Dendritic cell treated with granulocyte-macrophage colony-stimulating factor and Interleukin-4, amounts not matched to agents 40 ng/mL and 50 ng/mL, for 4 days (primary cell): ENCODE results near the gene KLK5.

Experiments
- H3K27ac Mint-ChIP-seq: one replicate; pipeline ENCODE4 v1.8.0; 2022; ENCODE audit warnings: mild to moderate bottlenecking, mixed read lengths
- H3K27me3 Mint-ChIP-seq: one replicate; pipeline ENCODE4 v1.8.0; 2022; ENCODE audit warnings: mild to moderate bottlenecking, mixed read lengths
- H3K36me3 Mint-ChIP-seq: one replicate; pipeline ENCODE4 v1.8.0; 2022; ENCODE audit warnings: low read depth, mixed read lengths
- H3K4me1 Mint-ChIP-seq: one replicate; pipeline ENCODE4 v1.8.0; 2022; ENCODE audit warnings: low read depth, mixed read lengths
- H3K4me3 Mint-ChIP-seq: one replicate; pipeline ENCODE4 v1.8.0; 2022; ENCODE audit warnings: mild to moderate bottlenecking, moderate library complexity, mixed read lengths
- H3K9me3 Mint-ChIP-seq: one replicate; pipeline ENCODE4 v1.8.0; 2022; ENCODE audit warnings: mixed read lengths
- intact Hi-C: fragments of 100-400 bp; cut with micrococcal nuclease; formaldehyde crosslinking; loops from one replicate; pipeline ENCODE4 v1.15.0; 2022

Gene KLK5

GRCh38 chr19:50922317-50922853, 30.5 kb downstream of the KLK5 start:
- Mint-ChIP-seq H3K9me3 (no peaks in the 10 kb centered on the region), H3K27me3 (peaks cover 28% of the 10 kb centered on the region), H3K4me1 (peaks cover 10% of the 10 kb centered on the region), H3K36me3 (no peaks in the 10 kb centered on the region), H3K4me3 (no peak overlapping the region), H3K27ac (no peak overlapping the region)
- intact Hi-C loops, result no loop called here

GRCh38 chr19:50921426-50922316, 31.2 kb downstream of the KLK5 start:
- Mint-ChIP-seq H3K27ac (no peak overlapping the region), H3K36me3 (no peaks in the 10 kb centered on the region), H3K4me3 (no peak overlapping the region), H3K9me3 (no peaks in the 10 kb centered on the region), H3K27me3 (peaks cover 30% of the 10 kb centered on the region), H3K4me1 (peaks cover 10% of the 10 kb centered on the region)
- intact Hi-C loops, result no loop called here

- H3K9me3 Mint-ChIP-seq, result no peaks in the 10 kb centered on the region
- no peaks in the 10 kb centered on the region for H3K36me3 Mint-ChIP-seq
- H3K4me3 Mint-ChIP-seq, result no peak overlapping the region
- H3K27me3 Mint-ChIP-seq, result peaks cover 16% of the 10 kb centered on the region
- no peaks in the 10 kb centered on the region for H3K4me1 Mint-ChIP-seq
- H3K27ac Mint-ChIP-seq, result no peak overlapping the region
- intact Hi-C loops, result no loop called here
These were observed 36.8 kb downstream of the KLK5 start for GRCh38 chr19:50916069-50916468.

GRCh38 chr19:50912727-50913716, 39.8 kb downstream of the KLK5 start:
- no peak overlapping the region for H3K27ac Mint-ChIP-seq
- H3K4me1 Mint-ChIP-seq, result peaks cover 4% of the 10 kb centered on the region
- no peaks in the 10 kb centered on the region for H3K36me3 Mint-ChIP-seq
- peaks cover 33% of the 10 kb centered on the region for H3K27me3 Mint-ChIP-seq
- intact Hi-C loops, result no loop called here
- no peaks in the 10 kb centered on the region for H3K9me3 Mint-ChIP-seq
- no peak overlapping the region for H3K4me3 Mint-ChIP-seq

- no peak overlapping the region for H3K4me3 Mint-ChIP-seq
- H3K36me3 Mint-ChIP-seq, result no peaks in the 10 kb centered on the region
- intact Hi-C loops, result no loop called here
- no peak overlapping the region for H3K27ac Mint-ChIP-seq
- H3K27me3 Mint-ChIP-seq, result peaks cover 39% of the 10 kb centered on the region
- H3K9me3 Mint-ChIP-seq, result no peaks in the 10 kb centered on the region
- peaks cover 4% of the 10 kb centered on the region for H3K4me1 Mint-ChIP-seq
These were observed 40.7 kb downstream of the KLK5 start for GRCh38 chr19:50912102-50912599.

- H3K27me3 Mint-ChIP-seq, result peaks cover 40% of the 10 kb centered on the region
- H3K4me1 Mint-ChIP-seq, result peaks cover 4% of the 10 kb centered on the region
- no peaks in the 10 kb centered on the region for H3K9me3 Mint-ChIP-seq
- intact Hi-C loops, result no loop called here
- no peak within 1 kb of the TSS for H3K27ac Mint-ChIP-seq
- H3K36me3 Mint-ChIP-seq, result no peaks in the 10 kb centered on the region
- H3K4me3 Mint-ChIP-seq, result no peak within 1 kb of the TSS
These were observed 41.4 kb downstream of the KLK5 start, which contains the start of gene KLK4 for GRCh38 chr19:50911206-50912101. Gene KLK4 (minus strand): TSS chr19:50911395. CDS start chr19:50910738, 657 bp downstream.

- no peaks in the 10 kb centered on the region for H3K36me3 Mint-ChIP-seq
- intact Hi-C loops, result no loop called here
- H3K9me3 Mint-ChIP-seq, result no peaks in the 10 kb centered on the region
- no peak overlapping the region for H3K27ac Mint-ChIP-seq
- peaks cover 46% of the 10 kb centered on the region for H3K27me3 Mint-ChIP-seq
- no peak overlapping the region for H3K4me3 Mint-ChIP-seq
- H3K4me1 Mint-ChIP-seq, result peaks cover 4% of the 10 kb centered on the region
These were observed 42.1 kb downstream of the KLK5 start for GRCh38 chr19:50910722-50911121.

- Mint-ChIP-seq H3K27ac (no peak overlapping the region), H3K4me3 (no peak overlapping the region), H3K36me3 (no peaks in the 10 kb centered on the region), H3K4me1 (peaks cover 4% of the 10 kb centered on the region), H3K9me3 (no peaks in the 10 kb centered on the region), H3K27me3 (peaks cover 46% of the 10 kb centered on the region)
- intact Hi-C loops, result no loop called here
These were observed 43.4 kb downstream of the KLK5 start for GRCh38 chr19:50909240-50910070.

GRCh38 chr19:50908336-50908735, 44.5 kb downstream of the KLK5 start:
- Mint-ChIP-seq H3K9me3 (no peaks in the 10 kb centered on the region), H3K27ac (no peak overlapping the region), H3K4me1 (peaks cover 4% of the 10 kb centered on the region), H3K4me3 (no peak overlapping the region), H3K36me3 (no peaks in the 10 kb centered on the region), H3K27me3 (peaks cover 46% of the 10 kb centered on the region)
- intact Hi-C loops, result no loop called here

GRCh38 chr19:50906217-50906616, 46.6 kb downstream of the KLK5 start:
- Mint-ChIP-seq H3K4me1 (peaks cover 4% of the 10 kb centered on the region), H3K36me3 (no peaks in the 10 kb centered on the region), H3K27me3 (peaks cover 47% of the 10 kb centered on the region), H3K4me3 (no peak overlapping the region), H3K9me3 (no peaks in the 10 kb centered on the region), H3K27ac (no peak overlapping the region)
- intact Hi-C loops, result no loop called here

- no peak overlapping the region for H3K4me3 Mint-ChIP-seq
- H3K36me3 Mint-ChIP-seq, result no peaks in the 10 kb centered on the region
- H3K4me1 Mint-ChIP-seq, result no peaks in the 10 kb centered on the region
- H3K9me3 Mint-ChIP-seq, result no peaks in the 10 kb centered on the region
- peaks cover 25% of the 10 kb centered on the region for H3K27me3 Mint-ChIP-seq
- intact Hi-C loops, result no loop called here
- H3K27ac Mint-ChIP-seq, result no peak overlapping the region
These were observed 50.2 kb downstream of the KLK5 start for GRCh38 chr19:50902640-50903039.

GRCh38 chr19:50899569-50899968, 53.3 kb downstream of the KLK5 start:
- no peaks in the 10 kb centered on the region for H3K36me3 Mint-ChIP-seq
- peaks cover 14% of the 10 kb centered on the region for H3K27me3 Mint-ChIP-seq
- intact Hi-C loops, result no loop called here
- H3K4me1 Mint-ChIP-seq, result no peaks in the 10 kb centered on the region
- no peak overlapping the region for H3K4me3 Mint-ChIP-seq
- H3K9me3 Mint-ChIP-seq, result no peaks in the 10 kb centered on the region
- no peak overlapping the region for H3K27ac Mint-ChIP-seq
